CD4-positive, alpha-beta T cell treated with Interleukin-6 at 100 ng/mL for 8 hours (primary cell): ENCODE measurements around the gene HELQ.
"Not testable (repeated sequence)": the region's sequence is repeated elsewhere in the genome, so short reads cannot be mapped to it uniquely, and the experiment has no call there.

Experiments
- DNase-seq: peaks from one replicate; pipeline ENCODE4 v3.0.0-alpha.2; 2020; ENCODE audit warnings: mixed read lengths, low spot score

Gene HELQ

GRCh38 chr4:83440148-83440814 lies 15.3 kb downstream of the HELQ start:
- DNase-seq, result no peak

- no peak for DNase-seq
Measured at GRCh38 chr4:83438719-83439118, 16.9 kb downstream of the HELQ start.

DNA sequence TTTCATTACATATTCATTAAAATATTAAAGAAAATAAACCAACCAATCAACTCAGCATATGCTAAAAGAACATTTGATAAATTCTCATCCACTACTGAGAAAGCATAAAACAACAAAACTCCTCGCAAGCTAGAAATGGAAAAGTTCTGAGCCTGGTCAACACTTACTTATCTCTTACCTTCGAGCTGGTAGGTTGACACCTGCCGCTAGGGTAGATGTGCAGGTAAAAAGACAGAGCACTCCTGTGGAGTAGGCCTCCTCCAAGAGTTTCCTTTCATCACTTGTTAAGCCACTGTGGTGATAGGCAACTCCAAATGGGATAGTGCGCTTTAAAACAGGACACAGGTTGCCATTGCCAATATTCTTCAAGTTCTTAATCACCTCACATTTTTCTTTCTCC lies 18.9 kb downstream of the HELQ start:
- DNase-seq, result no peak

- DNase-seq, result no peak
Measured at GRCh38 chr4:83431200-83431599, 24.4 kb downstream of the HELQ start.

DNA sequence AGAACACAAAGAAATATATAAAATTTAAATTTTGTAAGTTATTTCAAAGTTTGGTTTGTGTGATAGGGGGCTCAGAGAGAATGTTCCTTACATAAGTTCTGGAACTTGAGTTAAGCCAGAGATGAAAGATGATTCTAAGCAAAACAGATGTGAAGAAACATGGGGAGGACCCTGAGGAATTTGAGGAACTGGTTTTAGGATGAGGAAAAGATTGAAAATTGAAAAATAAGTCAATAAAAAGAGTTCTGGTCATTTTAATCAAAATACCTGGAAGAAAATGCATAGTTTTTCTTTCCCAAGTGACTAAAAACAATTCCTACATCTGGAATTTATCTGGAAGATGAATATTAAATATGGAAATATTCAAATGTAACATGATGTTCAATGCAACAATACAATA lies 37.4 kb downstream of the HELQ start:
- no peak for DNase-seq

- no peak for DNase-seq
Measured at GRCh38 chr4:83417566-83417965, 38.1 kb downstream of the HELQ start.

DNA sequence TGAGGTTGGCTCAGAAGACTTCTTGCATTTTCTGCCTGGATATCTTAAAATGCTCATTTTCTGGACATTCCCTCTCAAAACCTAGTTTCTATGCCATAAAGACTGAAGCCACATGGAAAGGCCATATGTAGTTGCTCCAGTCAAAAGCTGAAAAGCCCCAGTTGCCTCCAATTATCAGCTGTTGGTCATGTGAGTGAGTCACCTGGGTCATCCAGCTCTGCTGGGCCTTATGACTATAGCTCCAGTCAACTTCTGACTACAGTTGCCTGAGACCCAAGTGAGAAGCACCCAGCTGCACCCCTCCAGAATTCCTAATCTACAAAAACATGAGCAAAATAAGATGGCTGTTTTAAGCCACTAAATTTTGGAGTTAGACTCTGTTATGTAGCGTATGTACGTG lies 41.9 kb downstream of the HELQ start:
- no peak for DNase-seq

DNA sequence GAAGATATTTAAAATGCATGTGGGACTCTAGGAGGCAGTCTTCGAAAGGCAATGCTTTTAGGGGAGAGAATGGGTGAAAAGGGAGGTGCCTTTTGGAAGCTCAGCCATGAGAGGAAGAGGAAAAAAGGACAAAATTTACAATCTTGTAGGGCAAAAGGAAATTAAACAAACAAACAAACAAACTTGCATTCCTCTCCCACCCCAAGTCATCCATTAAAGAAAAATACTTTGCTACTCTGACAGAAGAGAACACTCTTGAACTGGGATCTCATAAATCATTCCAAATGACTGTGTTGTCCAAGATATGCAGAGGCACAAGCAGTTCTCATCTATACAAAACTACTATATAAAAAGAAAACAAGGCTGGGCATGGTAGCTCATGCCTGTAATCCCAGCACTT lies 46.7 kb downstream of the HELQ start:
- no peak for DNase-seq

DNA sequence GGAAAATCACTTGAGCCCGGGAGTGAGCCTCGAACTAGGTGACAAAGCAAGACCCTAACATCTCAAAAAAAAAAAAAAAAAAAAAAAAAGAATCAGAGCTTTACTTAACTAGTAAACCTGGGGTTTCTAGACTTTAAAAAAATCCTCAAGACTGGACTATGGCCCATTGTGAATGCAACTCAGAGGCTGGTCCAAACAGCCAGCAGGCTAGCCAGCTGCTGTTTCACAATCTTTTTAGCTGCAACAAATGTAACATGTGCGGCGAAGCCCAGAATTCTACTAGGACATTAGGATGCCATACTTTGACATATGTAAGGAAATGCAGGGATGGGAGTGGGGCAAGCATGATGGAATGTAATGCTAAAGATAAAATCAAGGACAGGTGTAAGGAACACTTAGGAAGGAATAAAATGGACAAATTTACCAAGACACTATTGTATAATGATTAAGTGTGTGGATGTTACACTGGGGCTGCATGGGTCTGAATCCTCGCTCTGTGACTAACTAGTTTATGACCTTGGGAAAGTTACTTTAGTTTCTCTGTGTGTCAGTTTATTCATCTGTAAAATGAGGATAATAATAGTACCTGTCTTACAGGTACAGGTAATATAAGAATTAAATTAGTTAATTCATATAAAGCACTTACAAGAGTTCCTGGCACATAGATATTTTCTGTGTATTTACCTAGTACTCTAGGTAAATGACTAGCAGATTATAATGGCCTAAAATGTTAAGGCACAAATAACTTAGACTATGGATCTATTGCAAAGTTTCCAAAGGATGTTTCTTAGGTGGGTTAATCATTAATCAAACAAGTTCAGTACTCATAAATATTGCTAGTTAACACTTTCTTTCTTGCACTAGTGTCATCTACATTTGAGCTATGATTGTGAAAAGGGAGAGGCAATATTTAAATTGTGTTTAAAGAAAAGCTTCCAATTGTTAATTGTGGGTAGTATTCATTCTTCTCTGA lies 49.5 kb downstream of the HELQ start:
- no peak for DNase-seq

GRCh38 chr4:83398158-83398557 lies 57.5 kb downstream of the HELQ start:
- DNase-seq, result not testable (repeated sequence)

- no peak for DNase-seq
Measured at GRCh38 chr4:83393908-83394307, 61.7 kb downstream of the HELQ start.

DNA sequence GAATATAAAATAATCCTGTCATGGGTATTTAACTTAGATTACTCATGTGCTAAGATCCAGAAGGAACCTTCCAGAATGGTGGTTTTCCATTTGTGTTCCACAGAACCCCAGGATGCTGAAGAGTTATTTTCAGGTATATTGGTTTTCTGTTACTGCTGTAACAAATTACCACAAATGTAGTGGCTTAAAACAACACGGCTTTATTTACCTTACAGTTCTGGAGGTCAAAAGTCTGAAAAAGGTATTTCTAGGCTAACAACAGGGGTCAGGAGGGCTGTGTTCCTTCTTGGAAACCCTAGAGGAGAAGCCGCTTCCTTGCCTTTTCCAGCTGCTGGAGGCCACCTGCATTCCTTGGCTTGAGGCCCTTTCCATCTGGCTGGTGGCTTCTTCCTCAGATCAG lies 63.1 kb downstream of the HELQ start:
- no peak for DNase-seq

DNA sequence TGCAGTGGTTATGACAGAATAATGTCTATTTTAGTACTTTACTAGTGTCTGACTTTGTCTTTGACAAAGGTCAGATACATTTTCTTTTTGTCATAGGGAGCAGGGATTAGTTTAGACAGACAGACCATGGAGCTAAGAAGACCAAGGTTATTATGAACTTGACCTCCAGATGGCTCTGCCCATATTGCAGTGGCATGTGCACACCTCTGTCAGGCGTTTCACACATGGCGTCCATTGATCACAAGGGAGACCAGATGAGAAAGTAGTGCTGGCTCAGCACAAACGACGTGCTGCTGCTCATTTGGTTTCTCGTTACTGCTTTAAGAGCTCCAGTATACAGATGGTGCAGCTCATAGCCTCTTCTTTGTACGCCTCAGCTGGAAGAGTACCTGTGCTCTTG lies 64.7 kb downstream of the HELQ start:
- no peak for DNase-seq

- no peak for DNase-seq
Measured at GRCh38 chr4:83389756-83390505, 65.7 kb downstream of the HELQ start.

DNA sequence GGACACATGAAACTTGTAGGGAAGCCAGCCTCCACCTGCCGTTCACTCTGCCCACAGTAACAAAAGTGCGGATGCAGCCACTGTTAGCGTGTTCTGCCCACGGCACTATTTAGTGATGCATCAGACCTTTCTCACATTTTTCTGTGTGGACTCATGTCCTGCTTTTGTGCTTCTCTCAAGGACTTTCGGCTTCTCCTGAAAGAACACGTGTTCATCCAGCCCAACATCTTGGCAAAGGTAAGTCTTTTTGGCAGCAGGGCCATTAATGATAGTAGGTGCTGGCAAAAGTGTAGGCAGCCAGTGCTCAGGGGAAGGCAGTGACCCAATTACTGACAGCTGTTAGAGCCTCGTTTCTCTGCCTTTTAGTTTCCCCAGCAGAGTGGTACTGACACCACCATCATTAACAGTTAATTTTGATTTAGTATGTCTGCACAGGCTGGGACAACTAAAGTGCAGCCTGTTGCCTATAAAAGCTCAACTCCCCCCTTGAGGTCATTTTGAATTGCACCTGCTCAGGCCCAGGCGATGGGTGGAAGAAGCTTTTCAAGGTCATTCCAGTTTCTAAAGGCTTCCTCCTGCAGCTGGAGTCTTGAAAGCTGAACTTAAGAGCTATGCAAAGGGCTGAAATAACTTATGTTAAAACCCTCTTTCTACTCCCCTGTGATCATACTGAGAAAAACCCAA lies 66.4 kb downstream of the HELQ start:
- no peak for DNase-seq

- peak; percentile 50 for DNase-seq
Measured at GRCh38 chr4:83388313-83388676, 67.3 kb downstream of the HELQ start.

DNA sequence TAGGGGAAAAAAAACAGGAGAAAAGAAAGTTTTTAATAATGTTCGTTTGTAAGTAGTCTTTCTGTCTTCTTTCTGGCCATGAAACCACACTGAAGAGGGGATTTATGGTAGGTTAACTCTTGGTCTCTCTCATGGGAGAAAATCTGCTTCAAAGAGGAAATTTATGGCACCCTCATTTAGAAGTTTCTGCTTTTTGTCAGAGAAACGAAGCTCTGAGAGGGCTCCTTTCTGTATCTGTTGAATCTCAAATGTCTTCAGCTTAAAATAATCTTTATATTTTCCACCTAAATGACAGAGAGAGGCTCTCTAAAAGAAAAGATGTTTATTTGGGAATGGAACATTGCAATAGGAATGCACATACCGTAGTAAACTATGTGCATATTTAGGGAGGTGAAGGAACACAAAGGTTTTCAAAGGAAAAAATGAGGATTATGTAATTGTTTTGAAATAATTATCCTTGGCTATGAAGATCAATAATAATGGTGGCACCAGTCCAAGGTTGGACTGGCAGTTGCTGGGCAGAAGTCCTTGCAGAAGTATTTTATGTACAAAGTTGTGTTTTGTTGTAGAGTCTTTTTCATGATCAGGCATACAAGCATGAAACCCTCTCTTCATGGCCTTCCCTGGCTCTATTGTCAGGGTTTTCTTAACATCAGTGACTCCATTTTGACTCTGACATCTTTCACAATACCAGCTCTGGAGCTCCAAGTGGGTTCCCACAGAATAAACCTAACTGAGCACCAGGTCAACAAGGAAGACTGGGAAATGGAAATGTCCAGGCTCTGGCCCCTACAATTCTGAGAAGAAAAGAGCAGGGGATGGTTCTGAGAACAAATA lies 67.9 kb downstream of the HELQ start:
- no peak for DNase-seq

- DNase-seq, result no peak
Measured at GRCh38 chr4:83387012-83387411, 68.6 kb downstream of the HELQ start.

- no peak for DNase-seq
Measured at GRCh38 chr4:83382850-83383249, 72.8 kb downstream of the HELQ start.

- no peak for DNase-seq
Measured at GRCh38 chr4:83381173-83381572, 74.5 kb downstream of the HELQ start.

GRCh38 chr4:83378419-83378818 lies 77.2 kb downstream of the HELQ start:
- DNase-seq, result no peak
